HG03139 (cell line): ENCODE measurements around the gene GASK1A.
"Not testable (repeated sequence)": the region's sequence is repeated elsewhere in the genome, so short reads cannot be mapped to it uniquely, and the experiment has no call there.

ENCODE experiments used
- ATAC-seq: cut with Tn5 transposase; IDR thresholded peaks from one replicate; pipeline ENCODE4 v1.9.1; 2021; ENCODE audit not compliant: unreplicated experiment

GASK1A gene

GRCh38 chr3:42979044-42979972, at the start of gene GASK1A:
Gene GASK1A (plus strand): TSS chr3:42979311. CDS start chr3:42979643, 332 bp downstream.
- no peak for ATAC-seq

- no peak for ATAC-seq
Observed at GRCh38 chr3:42934111-42934510, 45.0 kb upstream of the GASK1A start.

- ATAC-seq, result no peak
Observed at GRCh38 chr3:42934910-42935309, 44.2 kb upstream of the GASK1A start.

GRCh38 chr3:42935472-42935871, 43.6 kb upstream of the GASK1A start:
- ATAC-seq, result no peak

GRCh38 chr3:42936157-42936981, 42.7 kb upstream of the GASK1A start:
- ATAC-seq, result no peak

GRCh38 chr3:42937334-42937733, 41.8 kb upstream of the GASK1A start:
- no peak for ATAC-seq

- no peak for ATAC-seq
Observed at GRCh38 chr3:42942693-42943092, 36.4 kb upstream of the GASK1A start.

GRCh38 chr3:42946050-42946449, 33.1 kb upstream of the GASK1A start:
- ATAC-seq, result no peak

- no peak for ATAC-seq
Observed at GRCh38 chr3:42957573-42957972, 21.5 kb upstream of the GASK1A start.

GRCh38 chr3:42960282-42960681, 18.8 kb upstream of the GASK1A start:
- no peak for ATAC-seq

- ATAC-seq, result no peak
Observed at GRCh38 chr3:42960786-42961185, 18.3 kb upstream of the GASK1A start.

- no peak for ATAC-seq
Observed at GRCh38 chr3:42961633-42962032, 17.5 kb upstream of the GASK1A start.

GRCh38 chr3:42963269-42963668, 15.8 kb upstream of the GASK1A start:
- no peak for ATAC-seq

- ATAC-seq, result no peak
Observed at GRCh38 chr3:42964266-42964665, 14.8 kb upstream of the GASK1A start.

GRCh38 chr3:42970557-42970956, 8.6 kb upstream of the GASK1A start:
- no peak for ATAC-seq

- no peak for ATAC-seq
Observed at GRCh38 chr3:42970976-42971772, 7.9 kb upstream of the GASK1A start.

GRCh38 chr3:42974906-42975305, 4.2 kb upstream of the GASK1A start:
- ATAC-seq, result not testable (repeated sequence)

GRCh38 chr3:42975456-42975855, 3.7 kb upstream of the GASK1A start:
- ATAC-seq, result no peak

- ATAC-seq, result no peak
Observed at GRCh38 chr3:42975955-42976354, 3.2 kb upstream of the GASK1A start.

- no peak for ATAC-seq
Observed at GRCh38 chr3:42980209-42980608, 1.1 kb downstream of the GASK1A start.

- no peak for ATAC-seq
Observed at GRCh38 chr3:42980909-42981308, 1.8 kb downstream of the GASK1A start.
